ELF-1 (cell line): Measurements from ENCODE around the gene SH3D19.

ENCODE experiments used
- DNase-seq: peaks from one replicate; pipeline ENCODE4 v3.0.0-alpha.2; 2016; ENCODE audit warnings: low read depth, low spot score

Gene SH3D19

GRCh38 chr4:151231915-151232595, 93.3 kb downstream of the SH3D19 start:
- DNase-seq, result no peak

- no peak for DNase-seq
Measured at GRCh38 chr4:151228189-151229119, 97.0 kb downstream of the SH3D19 start.

GRCh38 chr4:151227731-151228130, 97.7 kb downstream of the SH3D19 start:
- DNase-seq, result no peak

GRCh38 chr4:151227172-151227571, 98.2 kb downstream of the SH3D19 start:
- DNase-seq, result no peak

GRCh38 chr4:151226004-151226932, 99.1 kb downstream of the SH3D19 start:
- no peak for DNase-seq

- DNase-seq, result no peak
Measured at GRCh38 chr4:151223465-151223864, 101.9 kb downstream of the SH3D19 start.

- no peak for DNase-seq
Measured at GRCh38 chr4:151219948-151220347, 105.5 kb downstream of the SH3D19 start.

- no peak for DNase-seq
Measured at GRCh38 chr4:151219091-151219490, 106.3 kb downstream of the SH3D19 start.

- no peak for DNase-seq
Measured at GRCh38 chr4:151218343-151218742, 107.1 kb downstream of the SH3D19 start.

GRCh38 chr4:151217326-151217725, 108.1 kb downstream of the SH3D19 start:
- DNase-seq, result no peak

- no peak for DNase-seq
Measured at GRCh38 chr4:151215295-151215694, 110.1 kb downstream of the SH3D19 start.

- DNase-seq, result no peak
Measured at GRCh38 chr4:151207868-151208267, 117.5 kb downstream of the SH3D19 start.

- DNase-seq, result no peak
Measured at GRCh38 chr4:151207186-151207585, 118.2 kb downstream of the SH3D19 start.

GRCh38 chr4:151206241-151207005, 119.0 kb downstream of the SH3D19 start:
- DNase-seq, result no peak

- no peak for DNase-seq
Measured at GRCh38 chr4:151205722-151206121, 119.7 kb downstream of the SH3D19 start.

- DNase-seq, result peak; percentile 10
Measured at GRCh38 chr4:151204925-151205524, 120.4 kb downstream of the SH3D19 start.

GRCh38 chr4:151202851-151203455, 122.5 kb downstream of the SH3D19 start:
- no peak for DNase-seq

GRCh38 chr4:151202381-151202780, 123.0 kb downstream of the SH3D19 start:
- no peak for DNase-seq

- no peak for DNase-seq
Measured at GRCh38 chr4:151199319-151200190, 125.8 kb downstream of the SH3D19 start.
